Natural killer cell (primary cell): ENCODE results near the gene RANBP9. TPM values are rescaled to one million over a fixed set of nuclear protein-coding genes. Genes with fewer than 3 reads are reported as not detected.

Experiments used
- ATAC-seq, 3 donors: fragments of 150-1000 bp in 2 of 3; fragments of 200-7000 bp in 1 of 3; cut with Tn5 transposase; 1 replicate in 1 of 3; 2 replicates in 2 of 3; pipeline ENCODE4 v1.10.0; 2021; ENCODE audit warnings: mild to moderate bottlenecking in 2 of 3, moderate library complexity in 2 of 3
- DNase-seq, 2 donors: peaks; one replicate each; pipeline versions ENCODE4 v3.0.0 to v3.0.0-alpha.2; 2013 to 2021; ENCODE audit warnings: mixed read lengths in 1 of 2
- H3K27ac ChIP-seq: one replicate; pipeline ENCODE4 v1.5.1; 2013; ENCODE audit warnings: mild to moderate bottlenecking, low read length
- H3K27me3 ChIP-seq: one replicate; pipeline ENCODE4 v1.6.1; 2013; ENCODE audit warnings: low read length; ENCODE audit not compliant: control insufficient read depth, insufficient read depth
- H3K36me3 ChIP-seq: one replicate; pipeline ENCODE4 v1.6.1; 2013; ENCODE audit warnings: low read length; ENCODE audit not compliant: control insufficient read depth, insufficient read depth
- H3K4me1 ChIP-seq: one replicate; pipeline ENCODE4 v1.6.1; 2013; ENCODE audit warnings: low read length; ENCODE audit not compliant: control insufficient read depth, insufficient read depth
- H3K4me3 ChIP-seq: one replicate; pipeline ENCODE4 v1.5.1; 2013; ENCODE audit warnings: low read length
- H3K9me3 ChIP-seq: one replicate; pipeline ENCODE4 v1.6.1; 2013; ENCODE audit warnings: low read length; ENCODE audit not compliant: control insufficient read depth, insufficient read depth
- H3K27ac Mint-ChIP-seq, 2 donors: one replicate each; pipeline ENCODE4 v1.8.0; 2022; ENCODE audit warnings: mild to moderate bottlenecking in 2 of 2, mixed read lengths in 2 of 2, moderate library complexity in 1 of 2
- H3K27me3 Mint-ChIP-seq, 2 donors: one replicate each; pipeline ENCODE4 v1.8.0; 2022; ENCODE audit warnings: low read depth in 2 of 2, mixed read lengths in 2 of 2
- H3K36me3 Mint-ChIP-seq: one replicate; pipeline ENCODE4 v1.8.0; 2022; ENCODE audit warnings: mixed read lengths
- H3K4me1 Mint-ChIP-seq, 2 donors: one replicate each; pipeline ENCODE4 v1.8.0; 2022; ENCODE audit warnings: mixed read lengths in 2 of 2
- H3K4me3 Mint-ChIP-seq: one replicate; pipeline ENCODE4 v1.8.0; 2022; ENCODE audit warnings: mild to moderate bottlenecking, moderate library complexity, mixed read lengths
- H3K9me3 Mint-ChIP-seq, 2 donors: one replicate each; pipeline ENCODE4 v1.8.0; 2022; ENCODE audit warnings: mixed read lengths in 2 of 2
- WGBS: methylation state at CpG from one replicate; pipeline ENCODE4 v1.1.7; 2013; ENCODE audit warnings: missing lambda C conversion rate; ENCODE audit not compliant: insufficient coverage; 5-methylcytosine and 5-hydroxymethylcytosine counted together
- intact Hi-C: fragments of 100-400 bp; cut with micrococcal nuclease; formaldehyde crosslinking; loops from one replicate; pipeline ENCODE4 v1.14.2; 2022
- total RNA-seq, 4 donors: library from RNA; stranded (reverse); fragments of 120-200 nt in 1 of 4; gene quantifications; one replicate each; pipeline versions ENCODE4 v1.2.3 to v1.2.4, GENCODE V29; 2013 to 2022
- TF ChIP-seq, protein P1 (sequence below): fragments of 200-600 bp; IDR thresholded peaks from one replicate; pipeline ENCODE4 v1.8.0; 2022; ENCODE audit warnings: antibody characterized with exemption

RANBP9 gene
- total RNA-seq, 3 donors from 2014 or later (not counting 1 experiment from before 2014, with no cell fraction given): 52.2 to 62.5 (median 57.6) TPM

DNA sequence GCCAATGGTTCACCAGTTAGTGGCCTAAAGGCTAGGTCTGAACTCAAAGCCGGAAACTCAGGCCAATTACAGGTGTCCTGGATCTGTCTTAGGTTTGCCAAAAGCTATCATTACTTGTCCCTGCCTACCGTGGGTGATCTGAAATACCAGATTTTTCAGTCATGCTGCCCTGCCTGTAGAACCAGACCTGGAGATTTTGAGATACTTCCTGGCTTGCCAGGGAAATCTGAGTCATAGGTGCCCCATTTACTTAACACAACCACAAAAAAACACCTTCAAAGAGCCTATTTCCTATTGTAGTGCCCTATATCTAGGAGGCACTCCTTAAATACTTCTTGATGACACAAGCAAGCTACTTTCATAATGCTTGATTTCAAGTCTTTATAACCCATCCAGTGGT lies 13.9 kb upstream of the RANBP9 start:
- no peak overlapping the region for H3K27ac Mint-ChIP-seq
- no peak overlapping the region for H3K4me3 ChIP-seq
- DNase-seq: peak in 1 of 2 donors; percentile 64

DNA sequence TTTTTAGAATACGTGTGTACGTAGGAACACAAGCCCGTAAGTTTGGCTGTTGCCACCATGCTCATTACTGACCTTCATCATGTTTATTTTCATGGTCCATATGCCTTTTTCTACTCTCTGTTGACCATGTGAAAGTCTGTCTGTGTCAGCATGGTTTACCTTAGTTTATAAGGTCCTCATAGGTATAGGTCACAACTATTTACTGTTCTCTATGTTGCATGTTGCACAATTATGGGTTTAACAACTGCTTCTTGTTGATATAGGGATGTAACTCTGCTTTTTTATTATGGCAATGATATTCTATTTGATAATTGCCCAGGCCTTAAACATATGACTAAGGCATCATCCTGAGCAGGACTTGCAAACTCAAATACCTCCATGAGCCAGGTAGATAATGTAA lies 13.4 kb upstream of the RANBP9 start:
- H3K4me3 Mint-ChIP-seq: no peak overlapping the region
- H3K27me3 Mint-ChIP-seq: peaks cover 0 to 2% of the 10 kb centered on the region in 2 donors
- TF ChIP-seq, protein P1, sequence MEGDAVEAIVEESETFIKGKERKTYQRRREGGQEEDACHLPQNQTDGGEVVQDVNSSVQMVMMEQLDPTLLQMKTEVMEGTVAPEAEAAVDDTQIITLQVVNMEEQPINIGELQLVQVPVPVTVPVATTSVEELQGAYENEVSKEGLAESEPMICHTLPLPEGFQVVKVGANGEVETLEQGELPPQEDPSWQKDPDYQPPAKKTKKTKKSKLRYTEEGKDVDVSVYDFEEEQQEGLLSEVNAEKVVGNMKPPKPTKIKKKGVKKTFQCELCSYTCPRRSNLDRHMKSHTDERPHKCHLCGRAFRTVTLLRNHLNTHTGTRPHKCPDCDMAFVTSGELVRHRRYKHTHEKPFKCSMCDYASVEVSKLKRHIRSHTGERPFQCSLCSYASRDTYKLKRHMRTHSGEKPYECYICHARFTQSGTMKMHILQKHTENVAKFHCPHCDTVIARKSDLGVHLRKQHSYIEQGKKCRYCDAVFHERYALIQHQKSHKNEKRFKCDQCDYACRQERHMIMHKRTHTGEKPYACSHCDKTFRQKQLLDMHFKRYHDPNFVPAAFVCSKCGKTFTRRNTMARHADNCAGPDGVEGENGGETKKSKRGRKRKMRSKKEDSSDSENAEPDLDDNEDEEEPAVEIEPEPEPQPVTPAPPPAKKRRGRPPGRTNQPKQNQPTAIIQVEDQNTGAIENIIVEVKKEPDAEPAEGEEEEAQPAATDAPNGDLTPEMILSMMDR: no peak
- H3K9me3 Mint-ChIP-seq: no peaks in the 10 kb centered on the region
- Histone ChIP-seq H3K27ac (no peak overlapping the region), H3K4me3 (no peak overlapping the region), H3K4me1 (peaks cover 23% of the 10 kb centered on the region), H3K27me3 (no peaks in the 10 kb centered on the region), H3K9me3 (no peaks in the 10 kb centered on the region), H3K36me3 (no peaks in the 10 kb centered on the region)
- ATAC-seq: no peak
- no peaks in the 10 kb centered on the region for H3K36me3 Mint-ChIP-seq
- no peak for DNase-seq
- no peak overlapping the region for H3K27ac Mint-ChIP-seq
- peaks cover 14 to 29% of the 10 kb centered on the region in 2 donors for H3K4me1 Mint-ChIP-seq
- intact Hi-C loops: no loop called here
- 100% methylated on average over 3 of the region's 3 CpGs for WGBS

More for the DNA sequence above, 13.9 kb upstream of the RANBP9 start:
- H3K9me3 Mint-ChIP-seq: no peaks in the 10 kb centered on the region
- no peaks in the 10 kb centered on the region for H3K27me3 ChIP-seq
- no peaks in the 10 kb centered on the region for H3K36me3 Mint-ChIP-seq
- H3K4me3 Mint-ChIP-seq: peak overlapping the region; percentile 11
- H3K27me3 Mint-ChIP-seq: peaks cover 0 to 2% of the 10 kb centered on the region in 2 donors
- TF ChIP-seq, protein P1: no peak
- WGBS: 58% methylated on average over 2 of the region's 2 CpGs
- intact Hi-C loops: no loop called here
- no peaks in the 10 kb centered on the region for H3K36me3 ChIP-seq
- H3K4me1 ChIP-seq: peaks cover 23% of the 10 kb centered on the region
- peak overlapping the region; percentile 33 for H3K27ac ChIP-seq
- peaks cover 14 to 29% of the 10 kb centered on the region in 2 donors for H3K4me1 Mint-ChIP-seq
- ATAC-seq: peak in 1 of 3 donors; percentile 28
- no peaks in the 10 kb centered on the region for H3K9me3 ChIP-seq

DNA sequence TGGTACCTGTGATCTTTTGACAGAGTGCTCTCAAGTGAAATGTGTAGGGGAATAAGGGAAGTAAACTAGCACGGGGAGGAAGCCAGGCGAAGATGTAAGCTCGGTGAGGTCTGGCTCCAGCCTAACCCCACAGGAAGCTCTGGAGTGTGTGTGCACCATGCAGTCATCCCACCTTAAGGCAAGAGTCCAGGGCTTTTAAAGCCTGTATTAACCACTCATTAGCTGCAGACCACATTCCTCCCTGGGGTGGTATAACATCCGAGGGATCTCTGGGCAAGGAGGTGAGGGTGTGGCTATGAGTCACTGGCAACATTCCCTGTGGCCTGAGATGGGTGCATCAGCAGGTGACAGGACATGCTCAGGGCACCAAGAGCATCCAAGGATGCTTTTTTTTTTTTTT lies 12.5 kb upstream of the RANBP9 start:
- WGBS: 27% methylated on average over 4 of the region's 4 CpGs
- TF ChIP-seq, protein P1: no peak
- peaks cover 0 to 2% of the 10 kb centered on the region in 2 donors for H3K27me3 Mint-ChIP-seq
- no peak overlapping the region for H3K4me3 ChIP-seq
- no peaks in the 10 kb centered on the region for H3K36me3 ChIP-seq
- no peak overlapping the region for H3K27ac Mint-ChIP-seq
- H3K36me3 Mint-ChIP-seq: no peaks in the 10 kb centered on the region
- peaks cover 23% of the 10 kb centered on the region for H3K4me1 ChIP-seq
- H3K9me3 Mint-ChIP-seq: no peaks in the 10 kb centered on the region
- no peaks in the 10 kb centered on the region for H3K27me3 ChIP-seq
- no peak for ATAC-seq
- H3K9me3 ChIP-seq: no peaks in the 10 kb centered on the region
- intact Hi-C loops: no loop called here
- peaks cover 14 to 29% of the 10 kb centered on the region in 2 donors for H3K4me1 Mint-ChIP-seq
- no peak for DNase-seq
- peak overlapping the region; percentile 18 for H3K4me3 Mint-ChIP-seq
- no peak overlapping the region for H3K27ac ChIP-seq

DNA sequence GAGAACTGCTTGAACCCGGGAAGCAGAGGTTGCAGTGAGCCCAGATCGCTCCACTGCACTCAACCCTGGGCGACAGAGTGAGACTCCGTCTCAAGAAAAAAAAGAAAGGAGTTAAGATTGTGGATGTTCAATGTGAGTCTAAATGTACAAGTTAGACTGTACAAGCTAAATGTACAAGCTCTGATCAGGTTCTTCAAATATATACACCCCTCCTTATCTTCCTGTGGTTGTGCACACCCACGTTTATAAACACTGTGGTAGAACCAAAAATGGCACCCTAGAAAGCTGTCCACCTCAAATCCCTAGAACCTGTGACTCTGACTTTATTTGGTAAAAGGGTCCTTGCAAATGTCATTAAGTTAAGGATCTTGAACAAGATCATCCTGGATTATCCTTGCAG lies 11.2 kb upstream of the RANBP9 start:
- no peaks in the 10 kb centered on the region for H3K36me3 ChIP-seq
- H3K4me3 Mint-ChIP-seq: no peak overlapping the region
- no peak overlapping the region for H3K27ac ChIP-seq
- intact Hi-C loops: no loop called here
- WGBS: 64% methylated on average over 5 of the region's 5 CpGs
- no peaks in the 10 kb centered on the region for H3K9me3 ChIP-seq
- no peaks in the 10 kb centered on the region for H3K9me3 Mint-ChIP-seq
- no peak overlapping the region for H3K27ac Mint-ChIP-seq
- peaks cover 35% of the 10 kb centered on the region for H3K4me1 ChIP-seq
- TF ChIP-seq, protein P1: no peak
- H3K27me3 ChIP-seq: no peaks in the 10 kb centered on the region
- ATAC-seq: peak in 1 of 3 donors; percentile 71
- no peak overlapping the region for H3K4me3 ChIP-seq
- no peak for DNase-seq
- no peaks in the 10 kb centered on the region for H3K36me3 Mint-ChIP-seq
- peaks cover 19 to 38% of the 10 kb centered on the region in 2 donors for H3K4me1 Mint-ChIP-seq
- peaks cover 0 to 2% of the 10 kb centered on the region in 2 donors for H3K27me3 Mint-ChIP-seq
